GM19397 (cell line): ENCODE results near the gene POLE.

Source experiments
- ATAC-seq: cut with Tn5 transposase; IDR thresholded peaks from one replicate; pipeline ENCODE4 v1.9.1; 2021; ENCODE audit warnings: mild to moderate bottlenecking, moderate library complexity; ENCODE audit not compliant: unreplicated experiment

POLE gene

DNA sequence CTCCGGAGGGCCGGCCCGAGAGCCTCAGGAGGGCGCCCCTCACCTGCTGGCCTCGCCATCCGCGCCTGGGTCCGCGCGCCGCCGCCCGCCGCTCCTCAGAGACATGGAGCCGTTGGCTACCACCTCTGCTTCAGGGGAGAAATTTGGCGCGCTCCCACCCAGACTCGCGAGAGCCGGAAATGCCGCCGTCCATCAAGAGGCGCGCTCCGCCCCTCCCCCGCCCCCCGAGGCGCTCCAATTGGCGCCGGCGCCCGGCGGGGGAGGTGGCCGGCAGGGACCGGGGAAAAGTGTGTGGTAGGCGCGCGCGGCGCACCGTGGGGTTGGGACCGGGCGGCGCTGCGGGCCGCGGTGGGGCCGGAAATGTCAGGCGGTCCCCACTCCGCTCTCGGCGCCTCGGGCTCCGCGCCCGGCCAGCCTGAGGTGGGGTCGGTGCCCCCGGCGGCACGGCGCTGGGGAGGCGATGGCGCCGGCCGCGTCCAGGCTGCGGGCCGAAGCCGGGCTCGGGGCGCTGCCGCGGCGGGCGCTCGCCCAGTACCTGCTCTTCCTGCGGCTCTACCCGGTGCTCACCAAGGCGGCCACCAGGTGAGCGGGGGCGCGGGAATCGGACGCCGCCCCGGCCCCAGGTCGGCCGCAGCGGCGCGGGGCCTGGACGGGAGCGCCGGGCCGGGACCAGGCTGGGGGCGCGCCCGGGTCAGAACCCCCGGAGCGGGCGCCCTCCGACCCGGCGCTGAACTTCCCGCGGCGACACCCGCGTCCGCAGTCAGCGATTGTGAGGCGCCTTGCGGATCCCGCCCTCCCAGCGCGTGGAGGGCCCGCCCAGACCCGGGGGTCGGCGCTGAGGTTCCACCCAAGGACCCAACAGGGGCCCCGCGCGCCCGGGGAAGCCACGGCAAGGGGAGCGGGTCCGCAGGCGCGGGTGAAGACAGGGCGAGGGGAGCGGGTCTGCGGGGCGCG, at the start of gene POLE, which contains the start of gene PXMP2:
POLE (minus strand) TSS at position 132 of the 954 bp plus-strand sequence; CDS start at position 105, 27 bp downstream.
PXMP2 (plus strand) TSS at position 377 of the 954 bp plus-strand sequence; CDS start at position 461, 84 bp downstream.
- ATAC-seq: peak; percentile 91

DNA sequence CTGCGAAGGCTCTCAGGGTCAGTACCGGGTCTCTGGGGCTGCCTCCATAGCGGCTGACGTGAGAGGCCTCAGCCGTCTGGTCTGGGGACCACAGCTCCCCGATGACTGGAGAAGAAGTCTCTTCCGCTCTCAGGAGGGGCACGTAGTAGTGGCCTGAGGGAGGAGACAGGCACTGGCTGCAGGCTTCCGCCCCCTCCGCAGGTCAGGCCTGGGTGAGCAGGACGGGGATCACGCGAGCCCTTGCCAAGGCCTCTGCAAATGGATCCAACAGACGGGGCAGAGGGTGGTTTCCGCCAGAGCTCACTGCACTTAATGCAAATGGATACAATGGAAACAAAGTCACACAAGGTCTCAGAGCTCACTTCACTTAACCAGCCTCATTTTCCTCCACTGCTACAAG, 49.8 kb upstream of the POLE start:
- ATAC-seq: no peak

DNA sequence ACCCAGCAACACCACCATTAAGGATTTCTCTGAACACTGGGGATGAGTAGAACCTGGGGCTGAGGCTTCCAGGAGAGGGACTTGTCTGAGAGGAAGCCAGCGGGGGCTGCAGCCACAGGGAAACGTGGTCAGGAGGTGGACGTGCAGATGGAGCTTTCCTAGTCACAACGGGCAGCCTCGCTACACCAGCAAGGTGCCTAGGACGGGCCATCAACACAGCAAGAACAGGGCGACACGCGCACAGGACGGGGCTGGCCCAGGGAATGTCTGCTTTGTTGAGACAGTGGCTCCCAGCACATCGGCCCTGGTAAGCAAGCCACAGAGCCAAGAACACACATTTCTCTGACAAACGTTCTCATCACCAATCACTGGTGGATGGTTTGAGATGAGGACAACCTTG, 49.2 kb upstream of the POLE start:
- ATAC-seq: no peak

GRCh38 chr12:132735496-132735895, 48.4 kb upstream of the POLE start:
- no peak for ATAC-seq

DNA sequence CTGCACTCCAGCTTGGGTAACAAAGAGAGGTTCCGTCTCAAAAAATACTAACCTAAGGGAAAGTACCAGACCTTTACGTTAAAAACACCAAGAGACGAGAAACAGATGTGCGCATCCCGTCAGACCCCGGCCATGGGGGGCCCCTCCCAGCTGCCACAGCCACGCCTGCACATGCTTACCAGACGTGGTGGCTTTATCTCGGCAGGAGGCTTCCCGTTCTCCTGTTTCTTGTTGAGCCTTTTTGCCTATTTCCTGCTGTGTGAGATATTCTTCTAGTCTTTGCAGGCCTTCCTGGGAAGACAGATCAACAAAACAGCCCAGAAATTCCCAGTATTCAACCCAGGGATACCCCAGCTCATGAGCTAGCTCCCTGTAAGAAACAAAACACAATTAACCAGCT, 47.1 kb upstream of the POLE start:
- no peak for ATAC-seq

DNA sequence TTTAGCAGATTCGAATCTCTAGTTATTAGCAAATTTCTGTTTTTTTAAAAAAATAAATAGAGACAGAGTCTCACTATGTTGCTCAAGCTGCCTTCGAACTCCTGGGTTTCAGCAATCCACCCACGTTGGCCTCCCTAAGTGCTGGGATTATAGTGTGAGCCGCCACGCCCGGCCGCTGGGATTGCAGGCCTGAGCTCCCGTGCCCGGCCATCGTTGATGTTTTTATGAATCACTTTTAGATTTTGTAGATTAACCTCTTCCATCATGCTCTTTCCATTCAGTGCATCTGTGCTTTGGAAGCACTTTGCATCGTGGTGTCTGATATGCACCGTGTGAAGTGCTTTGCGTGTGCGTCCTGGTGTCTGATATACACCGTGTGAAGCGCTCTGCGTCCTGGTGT, 44.4 kb upstream of the POLE start:
- no peak for ATAC-seq

DNA sequence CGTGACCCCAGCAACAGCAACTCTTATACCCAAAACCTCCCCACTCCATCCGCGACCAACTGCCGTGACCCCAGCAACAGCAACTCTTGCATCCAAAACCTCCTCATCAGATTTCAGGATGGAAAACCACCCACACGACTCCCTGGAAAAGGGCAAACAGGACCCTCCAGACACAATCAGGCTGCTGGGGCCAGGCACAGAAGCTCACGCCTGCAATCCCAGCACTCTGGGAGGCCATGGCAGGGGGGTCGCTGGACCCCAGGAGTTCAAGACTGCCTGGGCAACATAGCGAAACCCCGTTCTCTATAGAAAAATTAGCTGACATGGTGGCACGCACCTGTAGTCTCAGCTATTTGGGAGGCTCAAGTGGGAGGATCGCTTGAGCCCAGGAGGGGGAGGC, 43.2 kb upstream of the POLE start:
- no peak for ATAC-seq

- no peak for ATAC-seq
Observed at GRCh38 chr12:132729541-132730320, 42.6 kb upstream of the POLE start.

- no peak for ATAC-seq
Observed at GRCh38 chr12:132728502-132728901, 41.4 kb upstream of the POLE start.

DNA sequence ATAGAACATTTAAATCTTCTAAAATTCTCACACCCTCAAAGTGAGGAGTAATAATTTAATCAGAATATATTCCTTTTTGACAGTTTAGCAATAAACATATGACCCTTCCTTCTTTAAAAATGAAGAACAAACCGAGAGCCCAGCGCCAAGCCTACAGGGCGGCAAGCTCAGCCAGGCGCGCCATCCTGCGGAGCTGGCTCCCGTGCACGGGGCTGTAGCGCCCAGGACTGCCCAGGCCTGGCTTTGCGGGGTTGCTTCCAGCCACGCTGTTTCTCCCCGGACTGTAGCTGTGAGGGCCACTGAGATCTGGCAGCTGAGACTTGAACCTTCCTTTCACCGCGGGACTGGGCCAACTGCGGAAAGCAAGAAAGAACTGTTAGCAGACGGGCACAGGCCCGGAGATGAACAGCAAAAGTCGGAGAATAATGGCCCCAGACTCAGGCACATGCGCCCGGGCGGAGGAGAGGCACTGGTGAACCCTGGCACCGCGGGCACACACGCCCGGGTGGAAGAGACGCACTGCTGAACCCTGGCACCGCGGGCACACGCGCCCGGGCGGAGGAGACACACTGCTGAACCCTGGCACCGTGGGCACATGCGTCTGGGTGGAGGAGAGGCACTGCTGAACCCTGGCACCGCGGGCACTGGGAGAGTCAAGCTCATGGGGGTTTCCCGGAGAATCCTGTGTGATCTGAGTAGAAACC, 40.1 kb upstream of the POLE start:
- ATAC-seq: no peak

DNA sequence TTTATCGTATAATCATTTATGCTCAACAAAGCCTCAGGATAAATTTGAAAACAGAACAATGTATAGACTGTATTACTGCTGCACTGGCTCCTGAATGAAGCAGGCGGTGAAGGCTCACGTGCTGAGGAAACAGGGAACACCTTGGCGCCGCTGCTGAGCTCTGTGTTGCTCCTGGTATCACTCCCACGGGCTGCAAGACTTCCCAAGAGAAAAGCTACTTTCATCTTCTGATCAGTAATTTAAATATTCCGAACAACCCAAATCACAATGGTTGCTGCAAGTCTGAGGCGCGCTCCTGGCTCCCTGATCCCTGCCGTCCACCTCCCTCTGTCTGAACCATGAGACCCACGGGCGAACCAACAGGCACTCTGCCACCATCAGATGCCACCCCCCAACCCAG, 39.2 kb upstream of the POLE start:
- ATAC-seq: no peak

DNA sequence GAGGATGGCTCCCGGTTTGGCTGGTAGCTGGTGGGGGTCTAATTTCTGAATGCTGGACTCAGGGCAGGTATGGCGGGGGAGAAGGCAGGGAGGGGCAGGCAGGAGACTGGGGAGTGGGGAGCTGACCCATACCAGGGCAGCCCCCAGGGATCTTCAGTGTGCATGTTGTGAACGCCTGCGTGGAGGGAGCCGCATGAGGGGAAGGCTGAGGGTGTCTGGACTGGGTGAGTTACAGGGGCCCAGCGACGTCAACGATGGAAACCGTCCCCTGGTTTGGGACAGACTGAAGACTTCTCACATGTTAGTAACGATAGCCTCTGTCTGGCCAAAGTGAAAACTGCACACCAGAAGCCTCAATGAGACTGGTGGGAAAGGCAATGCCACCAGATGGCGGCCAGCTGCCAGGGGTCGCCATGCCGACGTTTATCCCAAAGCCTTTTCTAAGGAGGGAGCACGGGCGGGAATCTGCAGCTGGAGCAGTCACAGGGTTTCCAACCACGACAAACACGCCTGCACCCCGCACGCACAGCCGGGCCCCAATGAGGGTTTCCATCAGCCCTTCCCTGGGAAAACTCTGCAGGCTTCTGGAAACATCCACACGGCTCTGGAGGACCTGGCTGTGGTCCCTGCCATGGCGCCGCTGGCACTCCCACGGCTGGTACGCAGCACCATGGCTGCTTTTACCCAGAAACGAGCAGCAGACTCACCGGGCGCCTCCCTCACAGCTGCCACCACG, 37.5 kb upstream of the POLE start:
- no peak for ATAC-seq

DNA sequence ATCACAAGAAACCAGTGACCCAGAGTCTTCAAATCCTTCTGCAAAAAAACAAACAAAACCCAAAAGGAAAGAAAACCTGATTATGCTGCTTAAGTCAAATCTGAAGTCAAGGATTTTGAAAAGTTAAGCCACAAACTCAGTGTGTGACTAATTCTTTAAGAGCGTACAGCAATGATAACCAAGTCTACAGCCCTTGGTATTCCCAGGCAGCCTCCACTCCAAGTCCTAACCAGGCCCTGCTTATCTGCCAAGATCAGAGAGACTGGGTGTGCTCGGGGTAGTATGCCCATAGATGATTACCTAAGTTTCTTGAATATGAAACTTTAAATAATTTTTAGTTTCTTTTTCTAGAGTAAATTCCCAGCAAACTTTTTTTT, 36.6 kb upstream of the POLE start:
- ATAC-seq: no peak

- ATAC-seq: no peak
Observed at GRCh38 chr12:132723015-132723763, 36.0 kb upstream of the POLE start.

- ATAC-seq: no peak
Observed at GRCh38 chr12:132720606-132721345, 33.6 kb upstream of the POLE start.

GRCh38 chr12:132719954-132720324, 32.8 kb upstream of the POLE start:
- no peak for ATAC-seq

DNA sequence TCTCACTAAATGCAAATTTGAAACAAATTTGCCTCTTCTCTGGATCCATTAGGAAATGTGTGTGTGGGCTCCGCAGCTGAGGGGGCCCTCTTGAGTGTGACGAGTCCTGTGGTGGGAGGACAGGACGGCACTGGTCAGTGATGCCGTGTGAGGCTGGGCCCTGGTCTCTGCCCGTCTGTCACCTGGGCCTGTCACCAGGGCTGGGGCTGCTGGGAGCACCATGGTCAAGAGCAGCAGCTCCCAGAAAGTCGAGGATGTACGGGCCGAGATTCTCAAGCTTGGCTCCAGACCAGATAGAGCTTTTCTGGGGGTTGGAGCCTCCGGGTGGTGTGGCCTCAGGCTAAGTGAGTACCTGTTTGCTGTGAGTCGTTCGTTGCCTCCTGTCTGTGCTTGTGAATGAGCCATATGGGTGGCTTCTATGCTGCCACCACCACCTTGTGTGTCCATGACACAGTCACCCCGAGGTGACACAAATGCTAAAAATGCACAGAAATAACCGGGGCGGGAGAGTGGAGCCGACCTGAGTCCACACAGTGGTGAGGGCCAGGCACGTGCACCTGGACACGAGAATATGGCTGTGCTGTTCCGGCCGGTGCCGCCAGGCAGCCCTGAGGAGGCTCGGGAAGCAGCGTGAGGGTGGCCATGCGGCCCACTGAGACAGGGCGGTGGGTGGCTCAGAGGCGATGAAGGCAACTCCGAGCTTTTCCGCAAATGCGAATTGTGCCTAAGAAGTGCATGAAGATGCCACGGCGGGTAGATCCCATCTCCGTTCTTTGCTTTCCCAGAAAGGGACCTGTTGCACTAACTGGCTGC, 32.2 kb upstream of the POLE start:
- ATAC-seq: no peak

DNA sequence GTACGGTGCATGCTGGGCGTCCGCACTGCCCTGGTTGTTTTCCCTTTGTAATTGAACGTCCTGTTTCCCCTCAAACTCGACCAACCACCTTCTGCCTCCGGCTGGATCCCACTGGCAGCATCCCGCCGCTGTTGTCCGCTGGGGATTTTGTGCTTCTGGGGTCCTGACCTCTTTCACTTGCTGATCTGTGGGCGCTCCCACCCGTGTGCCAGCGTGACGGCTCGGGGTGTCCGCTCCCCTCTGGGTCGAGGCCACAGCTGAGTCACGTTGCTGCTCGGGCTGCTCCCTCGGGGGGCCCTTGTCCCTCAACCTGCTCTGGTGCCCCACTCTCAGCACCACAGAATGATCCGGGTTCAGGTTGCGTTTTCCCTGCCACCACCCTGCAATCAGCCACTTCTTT, 31.5 kb upstream of the POLE start:
- no peak for ATAC-seq
